Neural progenitor cell (in vitro differentiated cells): ENCODE results near the gene MRPL19.

Experiments used
- EZH2 ChIP-seq: fragments of 200-600 bp; sonication (generic); IDR thresholded peaks from 2 replicates; pipeline ENCODE4 v1.6.1; 2017; ENCODE audit warnings: antibody characterized with exemption, mild to moderate bottlenecking, moderate library complexity
- EZH2phosphoT487 ChIP-seq: fragments of 200-600 bp; sonication (generic); IDR thresholded peaks from 2 replicates; pipeline ENCODE4 v1.6.1; 2017; ENCODE audit warnings: antibody characterized with exemption
- TF ChIP-seq, protein P1 (sequence below): fragments of 200-600 bp; sonication (generic); IDR thresholded peaks from 2 replicates; pipeline ENCODE4 v1.5.1; 2017; ENCODE audit warnings: antibody characterized with exemption, mild to moderate bottlenecking

GRCh38 chr2:75643980-75644379, 2.6 kb upstream of the MRPL19 start:
- TF ChIP-seq, protein P1, sequence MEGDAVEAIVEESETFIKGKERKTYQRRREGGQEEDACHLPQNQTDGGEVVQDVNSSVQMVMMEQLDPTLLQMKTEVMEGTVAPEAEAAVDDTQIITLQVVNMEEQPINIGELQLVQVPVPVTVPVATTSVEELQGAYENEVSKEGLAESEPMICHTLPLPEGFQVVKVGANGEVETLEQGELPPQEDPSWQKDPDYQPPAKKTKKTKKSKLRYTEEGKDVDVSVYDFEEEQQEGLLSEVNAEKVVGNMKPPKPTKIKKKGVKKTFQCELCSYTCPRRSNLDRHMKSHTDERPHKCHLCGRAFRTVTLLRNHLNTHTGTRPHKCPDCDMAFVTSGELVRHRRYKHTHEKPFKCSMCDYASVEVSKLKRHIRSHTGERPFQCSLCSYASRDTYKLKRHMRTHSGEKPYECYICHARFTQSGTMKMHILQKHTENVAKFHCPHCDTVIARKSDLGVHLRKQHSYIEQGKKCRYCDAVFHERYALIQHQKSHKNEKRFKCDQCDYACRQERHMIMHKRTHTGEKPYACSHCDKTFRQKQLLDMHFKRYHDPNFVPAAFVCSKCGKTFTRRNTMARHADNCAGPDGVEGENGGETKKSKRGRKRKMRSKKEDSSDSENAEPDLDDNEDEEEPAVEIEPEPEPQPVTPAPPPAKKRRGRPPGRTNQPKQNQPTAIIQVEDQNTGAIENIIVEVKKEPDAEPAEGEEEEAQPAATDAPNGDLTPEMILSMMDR = no peak
- TF ChIP-seq EZH2 (no peak), EZH2phosphoT487 (no peak)
